IPS-20b (cell line): ENCODE measurements around the gene CD209.

ENCODE experiments used
- H3K27ac ChIP-seq: one replicate; pipeline ENCODE4 v1.5.1; 2013; ENCODE audit warnings: low read length
- H3K27me3 ChIP-seq: 2 replicates; pipeline ENCODE4 v1.6.1; 2013; ENCODE audit warnings: mild to moderate bottlenecking, low read length, inconsistent platforms; ENCODE audit not compliant: insufficient read depth
- H3K36me3 ChIP-seq: 2 replicates; pipeline ENCODE4 v1.6.1; 2013; ENCODE audit warnings: low read depth, mild to moderate bottlenecking, inconsistent platforms, low read length, moderate library complexity; ENCODE audit not compliant: insufficient read depth
- H3K4me1 ChIP-seq: 2 replicates; pipeline ENCODE4 v1.6.1; 2013; ENCODE audit warnings: mild to moderate bottlenecking, control low read depth, inconsistent platforms, low read length, moderate library complexity; ENCODE audit not compliant: insufficient read depth
- H3K4me3 ChIP-seq: 2 replicates; pipeline ENCODE4 v1.5.1; 2013; ENCODE audit warnings: mild to moderate bottlenecking, low read length, inconsistent platforms
- H3K9ac ChIP-seq: 2 replicates; pipeline ENCODE4 v1.6.1; 2013; ENCODE audit warnings: low read depth, mild to moderate bottlenecking, inconsistent platforms, low read length, moderate library complexity
- H3K9me3 ChIP-seq: 2 replicates; pipeline ENCODE4 v1.6.1; 2013; ENCODE audit warnings: mild to moderate bottlenecking, low read depth, low read length, inconsistent platforms; ENCODE audit not compliant: insufficient read depth

Gene CD209

DNA sequence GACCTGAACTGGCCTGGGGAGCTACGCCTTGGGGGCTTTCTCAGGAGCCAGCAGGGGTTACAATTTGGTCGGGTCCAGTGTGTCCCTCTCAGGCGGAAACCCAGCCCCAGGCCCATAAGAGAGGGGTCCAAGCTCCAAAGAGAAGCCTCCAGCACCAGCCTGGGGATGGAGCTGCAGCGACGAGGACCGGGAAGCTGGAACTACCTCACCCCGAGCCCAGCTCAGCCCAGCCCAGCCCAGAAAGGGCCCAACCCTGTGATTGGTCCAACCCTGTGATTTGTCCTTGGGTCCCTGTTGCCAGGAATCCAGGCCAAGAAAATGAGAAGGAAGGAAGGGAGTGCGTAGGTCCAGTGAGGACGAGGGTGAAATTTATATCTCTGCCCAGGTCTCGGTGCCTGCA, 39.8 kb upstream of the CD209 start:
- H3K4me3 ChIP-seq: peak overlapping the region; percentile 67; the same call in 1 of the 2 replicates
- H3K27me3 ChIP-seq: peaks cover 77% of the 10 kb centered on the region
- no peak overlapping the region for H3K9ac ChIP-seq
- H3K9me3 ChIP-seq: no peaks in the 10 kb centered on the region
- no peak overlapping the region for H3K27ac ChIP-seq
- no peaks in the 10 kb centered on the region for H3K36me3 ChIP-seq
- no peaks in the 10 kb centered on the region; the same call in 1 of the 2 replicates for H3K4me1 ChIP-seq

- Histone ChIP-seq H3K27me3 (peaks cover 70% of the 10 kb centered on the region), H3K9ac (no peak overlapping the region), H3K27ac (no peak overlapping the region), H3K4me1 (no peaks in the 10 kb centered on the region; the same call in 1 of the 2 replicates), H3K9me3 (no peaks in the 10 kb centered on the region), H3K4me3 (no peak overlapping the region), H3K36me3 (no peaks in the 10 kb centered on the region)
Measured at GRCh38 chr19:7784856-7785255, 37.5 kb upstream of the CD209 start.

- Histone ChIP-seq H3K4me3 (no peak overlapping the region), H3K27me3 (peaks cover 61% of the 10 kb centered on the region), H3K36me3 (no peaks in the 10 kb centered on the region), H3K9me3 (peaks cover 3% of the 10 kb centered on the region; the same call in 1 of the 2 replicates), H3K9ac (no peak overlapping the region), H3K27ac (no peak overlapping the region), H3K4me1 (no peaks in the 10 kb centered on the region; the same call in 1 of the 2 replicates)
Measured at GRCh38 chr19:7783991-7784423, 36.7 kb upstream of the CD209 start.

DNA sequence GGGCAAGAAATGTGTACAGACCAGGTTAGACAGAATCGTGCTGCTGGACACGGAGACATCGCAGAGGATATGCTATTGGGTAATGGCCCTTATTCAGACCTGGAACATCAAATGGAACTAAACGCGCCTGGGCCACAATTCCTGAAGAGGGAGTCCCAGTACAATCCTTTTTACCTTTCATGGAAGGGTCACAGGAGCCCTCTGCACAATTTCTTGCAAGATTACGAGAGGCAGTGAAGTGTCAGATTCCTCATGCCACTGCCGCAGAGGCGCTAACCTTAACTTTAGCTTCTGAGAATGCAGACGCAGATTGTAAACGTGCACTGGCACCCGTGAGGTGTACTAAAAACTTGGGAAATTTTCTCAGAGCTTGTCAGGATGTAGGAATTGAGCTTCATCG, 33.8 kb upstream of the CD209 start:
- no peak overlapping the region for H3K4me3 ChIP-seq
- H3K9me3 ChIP-seq: peaks cover 3% of the 10 kb centered on the region; the same call in 1 of the 2 replicates
- no peak overlapping the region for H3K27ac ChIP-seq
- H3K9ac ChIP-seq: no peak overlapping the region
- H3K27me3 ChIP-seq: peaks cover 33% of the 10 kb centered on the region
- no peaks in the 10 kb centered on the region for H3K36me3 ChIP-seq
- H3K4me1 ChIP-seq: no peaks in the 10 kb centered on the region

GRCh38 chr19:7779631-7780486, 32.5 kb upstream of the CD209 start:
- H3K4me3 ChIP-seq: no peak overlapping the region
- H3K9ac ChIP-seq: no peak overlapping the region
- peaks cover 3% of the 10 kb centered on the region; the same call in 1 of the 2 replicates for H3K9me3 ChIP-seq
- H3K27me3 ChIP-seq: peaks cover 30% of the 10 kb centered on the region
- no peak overlapping the region for H3K27ac ChIP-seq
- no peaks in the 10 kb centered on the region for H3K36me3 ChIP-seq
- H3K4me1 ChIP-seq: no peaks in the 10 kb centered on the region

DNA sequence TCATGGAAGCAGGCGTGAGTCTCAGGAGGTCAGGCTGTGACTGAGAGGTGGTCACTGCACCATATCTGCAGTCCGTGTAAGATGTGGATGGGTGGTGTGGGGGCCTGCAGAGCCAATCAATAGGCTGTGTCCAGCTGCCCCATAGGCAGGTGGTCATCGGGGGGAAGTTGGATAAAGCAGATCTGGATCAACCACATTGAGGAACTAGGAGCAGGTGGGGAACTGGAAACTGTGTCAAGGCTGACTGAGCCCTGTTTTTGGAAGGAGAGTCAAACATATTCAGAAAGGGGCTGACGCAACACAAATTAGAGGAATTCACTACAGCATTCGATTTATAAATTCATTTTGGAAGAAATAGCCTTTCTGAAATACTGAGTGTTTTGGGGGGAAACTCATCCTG, 30.7 kb upstream of the CD209 start:
- no peak overlapping the region for H3K27ac ChIP-seq

GRCh38 chr19:7775761-7776160, 28.4 kb upstream of the CD209 start:
- no peak overlapping the region for H3K27ac ChIP-seq
- H3K4me3 ChIP-seq: no peak overlapping the region
- H3K9ac ChIP-seq: no peak overlapping the region
- no peaks in the 10 kb centered on the region; the same call in 1 of the 2 replicates for H3K27me3 ChIP-seq
- H3K4me1 ChIP-seq: no peaks in the 10 kb centered on the region
- H3K36me3 ChIP-seq: no peaks in the 10 kb centered on the region
- H3K9me3 ChIP-seq: peaks cover 3% of the 10 kb centered on the region; the same call in 1 of the 2 replicates

More for the DNA sequence above, 30.7 kb upstream of the CD209 start:
- Histone ChIP-seq H3K9me3 (peaks cover 3% of the 10 kb centered on the region; the same call in 1 of the 2 replicates), H3K27me3 (peaks cover 12% of the 10 kb centered on the region; the same call in 1 of the 2 replicates), H3K4me1 (no peaks in the 10 kb centered on the region), H3K4me3 (no peak overlapping the region), H3K36me3 (no peaks in the 10 kb centered on the region), H3K9ac (no peak overlapping the region)

- H3K4me3 ChIP-seq: no peak overlapping the region
- H3K9me3 ChIP-seq: no peaks in the 10 kb centered on the region
- H3K9ac ChIP-seq: no peak overlapping the region
- H3K4me1 ChIP-seq: no peaks in the 10 kb centered on the region
- no peaks in the 10 kb centered on the region; the same call in 1 of the 2 replicates for H3K27me3 ChIP-seq
- no peak overlapping the region for H3K27ac ChIP-seq
- no peaks in the 10 kb centered on the region for H3K36me3 ChIP-seq
Measured at GRCh38 chr19:7773841-7774240, 26.5 kb upstream of the CD209 start.

DNA sequence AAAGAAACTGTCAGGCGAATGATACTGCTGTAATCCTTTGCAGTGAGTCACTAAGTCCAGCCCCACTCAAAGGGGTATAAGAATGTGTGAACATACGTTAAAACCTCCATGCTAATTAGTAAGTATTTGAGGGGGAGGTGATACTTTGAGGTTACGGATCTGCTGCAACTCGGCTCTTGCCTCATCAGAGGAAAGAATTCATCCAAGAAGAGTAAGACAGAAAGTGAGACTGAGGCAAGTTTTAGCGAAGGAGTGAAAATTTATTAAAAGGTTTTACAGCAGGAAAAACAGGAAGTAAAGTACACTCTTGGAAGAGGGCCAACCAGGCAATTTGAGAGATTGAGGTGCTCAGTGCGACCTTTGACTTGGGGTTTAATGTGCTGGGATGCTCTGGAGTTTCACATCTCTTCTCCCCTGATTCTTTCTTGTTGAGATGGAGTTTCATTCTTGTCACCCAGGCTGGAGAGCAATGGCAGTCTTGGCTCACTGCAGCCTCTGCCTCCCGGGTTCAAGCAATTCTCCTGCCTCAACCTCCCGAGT, 25.5 kb upstream of the CD209 start:
- no peaks in the 10 kb centered on the region for H3K9me3 ChIP-seq
- no peaks in the 10 kb centered on the region for H3K4me1 ChIP-seq
- H3K9ac ChIP-seq: no peak overlapping the region
- no peaks in the 10 kb centered on the region; the same call in 1 of the 2 replicates for H3K27me3 ChIP-seq
- no peak overlapping the region for H3K27ac ChIP-seq
- H3K4me3 ChIP-seq: no peak overlapping the region
- H3K36me3 ChIP-seq: no peaks in the 10 kb centered on the region

- no peak overlapping the region for H3K4me3 ChIP-seq
- no peak overlapping the region for H3K27ac ChIP-seq
- no peaks in the 10 kb centered on the region for H3K9me3 ChIP-seq
- H3K27me3 ChIP-seq: peaks cover 11% of the 10 kb centered on the region; the same call in 1 of the 2 replicates
- no peak overlapping the region for H3K9ac ChIP-seq
- no peaks in the 10 kb centered on the region for H3K36me3 ChIP-seq
- H3K4me1 ChIP-seq: no peaks in the 10 kb centered on the region
Measured at GRCh38 chr19:7771072-7771471, 23.7 kb upstream of the CD209 start.

DNA sequence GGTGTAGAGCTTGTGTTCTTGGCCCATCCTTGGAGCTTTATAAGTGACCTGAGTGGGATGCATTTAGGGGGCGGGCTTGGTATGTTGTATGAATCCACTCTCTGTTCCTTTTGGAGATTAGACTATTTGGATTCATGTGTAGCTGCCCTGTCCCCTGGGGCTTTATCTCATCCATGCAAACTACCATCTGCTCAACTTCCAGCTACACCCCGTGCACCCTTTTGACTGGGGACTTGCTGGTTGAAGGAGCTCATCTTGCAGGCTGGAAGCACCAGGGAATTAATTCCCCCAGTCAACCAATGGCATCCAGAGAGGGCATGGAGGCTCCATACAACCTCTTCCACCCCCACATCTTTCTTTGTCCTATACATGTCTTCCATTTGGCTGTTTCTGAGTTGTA, 21.8 kb upstream of the CD209 start:
- Histone ChIP-seq H3K27ac (no peak overlapping the region), H3K4me3 (no peak overlapping the region), H3K9me3 (no peaks in the 10 kb centered on the region), H3K36me3 (no peaks in the 10 kb centered on the region), H3K9ac (no peak overlapping the region), H3K4me1 (no peaks in the 10 kb centered on the region), H3K27me3 (peaks cover 11% of the 10 kb centered on the region; the same call in 1 of the 2 replicates)

- no peaks in the 10 kb centered on the region; the same call in 1 of the 2 replicates for H3K9me3 ChIP-seq
- H3K36me3 ChIP-seq: no peaks in the 10 kb centered on the region
- no peak overlapping the region for H3K27ac ChIP-seq
- H3K4me3 ChIP-seq: no peak overlapping the region
- H3K27me3 ChIP-seq: peaks cover 11% of the 10 kb centered on the region; the same call in 1 of the 2 replicates
- no peak overlapping the region for H3K9ac ChIP-seq
- H3K4me1 ChIP-seq: no peaks in the 10 kb centered on the region
Measured at GRCh38 chr19:7767487-7767886, 20.2 kb upstream of the CD209 start.
